ENCODE measurements around the gene UBE2L6.
A peak's percentile ranks its signal among the peaks of the same experiment; 100 is the strongest.

DNA sequence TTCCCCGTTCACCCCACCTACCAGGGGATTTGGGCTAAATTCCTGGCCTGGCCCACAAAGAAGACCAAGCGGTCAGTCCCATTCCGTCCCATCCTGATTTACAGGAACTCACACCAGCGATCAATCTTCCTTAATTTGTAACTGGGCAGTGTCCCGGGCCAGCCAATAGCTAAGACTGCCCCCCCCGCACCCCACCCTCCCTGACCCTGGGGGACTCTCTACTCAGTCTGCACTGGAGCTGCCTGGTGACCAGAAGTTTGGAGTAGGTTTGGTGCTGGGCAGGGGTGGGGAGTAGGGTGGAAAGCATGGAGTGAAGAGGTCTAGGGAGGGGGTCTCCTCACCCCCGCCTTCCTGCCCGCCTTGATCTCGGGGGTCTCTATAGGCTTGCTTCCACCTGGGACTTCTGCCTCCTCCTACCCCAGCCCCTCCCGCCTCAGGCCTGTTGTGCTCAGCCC is 30.0 kb upstream of the UBE2L6 start, which contains the start of gene SERPING1:
- TF ChIP-seq, protein P1, sequence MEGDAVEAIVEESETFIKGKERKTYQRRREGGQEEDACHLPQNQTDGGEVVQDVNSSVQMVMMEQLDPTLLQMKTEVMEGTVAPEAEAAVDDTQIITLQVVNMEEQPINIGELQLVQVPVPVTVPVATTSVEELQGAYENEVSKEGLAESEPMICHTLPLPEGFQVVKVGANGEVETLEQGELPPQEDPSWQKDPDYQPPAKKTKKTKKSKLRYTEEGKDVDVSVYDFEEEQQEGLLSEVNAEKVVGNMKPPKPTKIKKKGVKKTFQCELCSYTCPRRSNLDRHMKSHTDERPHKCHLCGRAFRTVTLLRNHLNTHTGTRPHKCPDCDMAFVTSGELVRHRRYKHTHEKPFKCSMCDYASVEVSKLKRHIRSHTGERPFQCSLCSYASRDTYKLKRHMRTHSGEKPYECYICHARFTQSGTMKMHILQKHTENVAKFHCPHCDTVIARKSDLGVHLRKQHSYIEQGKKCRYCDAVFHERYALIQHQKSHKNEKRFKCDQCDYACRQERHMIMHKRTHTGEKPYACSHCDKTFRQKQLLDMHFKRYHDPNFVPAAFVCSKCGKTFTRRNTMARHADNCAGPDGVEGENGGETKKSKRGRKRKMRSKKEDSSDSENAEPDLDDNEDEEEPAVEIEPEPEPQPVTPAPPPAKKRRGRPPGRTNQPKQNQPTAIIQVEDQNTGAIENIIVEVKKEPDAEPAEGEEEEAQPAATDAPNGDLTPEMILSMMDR (IDR thresholded peaks at IDR 0.05) = no peak
- peak in 1 of 2 donors; percentile 33 for TF ChIP-seq POLR2A (IDR thresholded peaks at IDR 0.05)
